Muscle layer of colon (tissue), 2 donors: Measurements from ENCODE around the gene TCF7L2.

ENCODE experiments used
- H3K27ac ChIP-seq: one replicate; pipeline ENCODE4 v1.7.0; 2013; ENCODE audit warnings: low read depth, mild to moderate bottlenecking, low read length, moderate library complexity
- H3K27me3 ChIP-seq, 2 donors: one replicate each; pipeline ENCODE4 v1.7.0; 2013; ENCODE audit warnings: low read length in 2 of 2, mild to moderate bottlenecking in 2 of 2; ENCODE audit not compliant: insufficient read depth in 2 of 2, control insufficient read depth in 1 of 2
- H3K36me3 ChIP-seq: one replicate; pipeline ENCODE4 v1.7.0; 2013; ENCODE audit warnings: mild to moderate bottlenecking, low read length; ENCODE audit not compliant: insufficient read depth
- H3K4me1 ChIP-seq: one replicate; pipeline ENCODE4 v1.7.0; 2013; ENCODE audit warnings: mild to moderate bottlenecking, low read length; ENCODE audit not compliant: insufficient read depth
- H3K4me3 ChIP-seq, 2 donors: one replicate each; pipeline ENCODE4 v1.7.0; 2013; ENCODE audit warnings: low read length in 2 of 2, low read depth in 1 of 2, mild to moderate bottlenecking in 1 of 2, moderate library complexity in 1 of 2
- H3K9ac ChIP-seq: one replicate; pipeline ENCODE4 v1.7.0; 2013; ENCODE audit warnings: low read length
- H3K9me3 ChIP-seq: one replicate; pipeline ENCODE4 v1.7.0; 2013; ENCODE audit warnings: mild to moderate bottlenecking, low read length
- donor health status: abdominal sarcoma.
- donor health status: Adenocarcinoma of cecum.

Gene TCF7L2

GRCh38 chr10:113019692-113020474 lies 69.8 kb downstream of the TCF7L2 start:
- Histone ChIP-seq H3K9ac (no peak overlapping the region), H3K9me3 (no peaks in the 10 kb centered on the region), H3K27ac (no peak overlapping the region), H3K36me3 (no peaks in the 10 kb centered on the region), H3K4me3 (peak overlapping the region in 1 of 2 donors; percentile 10), H3K4me1 (peaks cover 59% of the 10 kb centered on the region), H3K27me3 (no peaks in the 10 kb centered on the region)

DNA sequence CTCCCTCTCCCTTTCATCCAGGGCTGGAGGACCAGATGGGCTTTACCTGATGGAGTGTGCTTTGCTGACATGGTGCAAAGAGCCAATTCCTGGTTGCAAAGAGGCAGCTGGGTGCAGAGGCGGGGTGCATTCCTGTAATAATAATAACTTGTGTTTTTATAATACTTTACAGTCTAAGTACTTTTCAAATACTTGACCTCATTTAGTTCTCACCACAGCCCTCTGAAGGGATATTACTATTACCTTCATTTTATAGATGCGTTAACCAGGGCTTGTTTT lies 70.4 kb downstream of the TCF7L2 start:
- peaks cover 59% of the 10 kb centered on the region for H3K4me1 ChIP-seq
- H3K9me3 ChIP-seq: no peaks in the 10 kb centered on the region
- no peaks in the 10 kb centered on the region for H3K36me3 ChIP-seq
- peak overlapping the region in 1 of 2 donors; percentile 10 for H3K4me3 ChIP-seq
- H3K9ac ChIP-seq: no peak overlapping the region
- H3K27me3 ChIP-seq: no peaks in the 10 kb centered on the region
- no peak overlapping the region for H3K27ac ChIP-seq

DNA sequence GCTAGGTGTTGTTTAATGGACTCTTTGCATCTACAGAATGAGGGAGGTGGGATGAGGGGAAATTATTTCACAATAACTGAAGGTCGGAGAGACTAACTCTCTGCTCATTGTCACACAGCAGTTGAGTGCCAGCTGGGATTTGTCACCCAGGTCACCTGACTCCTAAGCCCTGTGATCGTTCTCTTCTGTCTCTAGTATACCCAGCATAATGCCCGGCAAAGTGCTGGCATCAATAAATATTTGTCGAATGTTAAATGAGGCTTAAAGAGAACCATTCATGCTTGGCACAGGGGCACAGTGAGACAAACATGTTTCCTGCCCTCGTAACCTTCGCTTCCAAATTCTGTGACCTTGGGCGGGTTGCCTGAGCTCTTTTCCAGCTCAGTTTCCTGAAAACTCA lies 70.8 kb downstream of the TCF7L2 start:
- Histone ChIP-seq H3K27ac (peak overlapping the region; percentile 30), H3K4me1 (peaks cover 59% of the 10 kb centered on the region), H3K9me3 (no peaks in the 10 kb centered on the region), H3K9ac (no peak overlapping the region), H3K4me3 (no peak overlapping the region), H3K27me3 (no peaks in the 10 kb centered on the region), H3K36me3 (no peaks in the 10 kb centered on the region)

- Histone ChIP-seq H3K27ac (peak overlapping the region; percentile 30), H3K36me3 (no peaks in the 10 kb centered on the region), H3K4me1 (peaks cover 61% of the 10 kb centered on the region), H3K9me3 (no peaks in the 10 kb centered on the region), H3K4me3 (no peak overlapping the region), H3K27me3 (no peaks in the 10 kb centered on the region), H3K9ac (no peak overlapping the region)
These were observed 71.4 kb downstream of the TCF7L2 start for GRCh38 chr10:113021268-113022040.

GRCh38 chr10:113022265-113022664 lies 72.2 kb downstream of the TCF7L2 start:
- H3K4me3 ChIP-seq: no peak overlapping the region
- H3K27me3 ChIP-seq: no peaks in the 10 kb centered on the region
- no peak overlapping the region for H3K27ac ChIP-seq
- H3K9ac ChIP-seq: no peak overlapping the region
- H3K9me3 ChIP-seq: no peaks in the 10 kb centered on the region
- peaks cover 61% of the 10 kb centered on the region for H3K4me1 ChIP-seq
- no peaks in the 10 kb centered on the region for H3K36me3 ChIP-seq

GRCh38 chr10:113023017-113023416 lies 73.0 kb downstream of the TCF7L2 start:
- no peak overlapping the region for H3K4me3 ChIP-seq
- no peak overlapping the region for H3K9ac ChIP-seq
- peaks cover 61% of the 10 kb centered on the region for H3K4me1 ChIP-seq
- no peaks in the 10 kb centered on the region for H3K27me3 ChIP-seq
- H3K36me3 ChIP-seq: no peaks in the 10 kb centered on the region
- no peaks in the 10 kb centered on the region for H3K9me3 ChIP-seq
- H3K27ac ChIP-seq: no peak overlapping the region

DNA sequence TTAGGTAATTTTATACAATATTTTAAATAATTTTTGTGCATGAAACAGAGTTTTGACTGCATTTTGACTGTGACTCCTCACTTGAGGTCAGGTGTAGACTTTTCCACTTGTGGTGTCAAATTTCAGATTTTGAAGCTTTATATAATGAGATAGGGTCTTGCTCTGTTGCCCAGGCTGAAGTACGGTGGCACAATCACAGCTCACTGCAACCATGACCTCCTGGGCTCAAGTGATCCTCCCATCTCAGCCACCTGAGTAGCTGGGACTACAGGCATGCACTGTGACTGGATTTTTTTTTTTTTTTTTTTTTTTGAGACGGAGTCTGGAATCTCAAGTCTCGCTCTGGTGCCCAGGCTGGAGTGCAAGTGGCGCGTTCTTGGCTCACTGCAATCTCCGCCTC lies 74.9 kb downstream of the TCF7L2 start:
- H3K4me3 ChIP-seq: no peak overlapping the region
- H3K4me1 ChIP-seq: peaks cover 58% of the 10 kb centered on the region
- H3K9me3 ChIP-seq: no peaks in the 10 kb centered on the region
- H3K27me3 ChIP-seq: no peaks in the 10 kb centered on the region
- no peak overlapping the region for H3K9ac ChIP-seq
- no peak overlapping the region for H3K27ac ChIP-seq
- H3K36me3 ChIP-seq: no peaks in the 10 kb centered on the region

DNA sequence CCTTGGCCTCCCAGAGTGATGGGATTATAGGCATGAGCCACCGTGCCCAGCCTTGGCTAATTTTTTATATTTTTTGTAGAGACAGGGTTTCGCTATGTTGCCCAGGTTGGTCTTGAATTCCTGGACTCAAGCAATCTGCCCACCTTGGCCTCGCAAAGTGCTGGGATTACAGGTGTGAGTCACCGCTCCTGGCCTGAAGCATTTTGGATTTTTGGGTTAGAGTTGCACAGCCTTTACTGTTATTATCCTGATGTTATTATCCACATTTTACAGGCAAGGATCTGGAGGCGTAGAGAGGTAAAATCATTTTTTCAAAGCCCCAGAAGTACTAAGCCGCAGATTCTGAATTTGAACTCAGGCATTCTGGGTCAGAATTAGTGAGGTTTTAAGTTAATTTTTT lies 75.4 kb downstream of the TCF7L2 start:
- no peaks in the 10 kb centered on the region for H3K27me3 ChIP-seq
- no peak overlapping the region for H3K4me3 ChIP-seq
- H3K27ac ChIP-seq: no peak overlapping the region
- H3K36me3 ChIP-seq: no peaks in the 10 kb centered on the region
- no peaks in the 10 kb centered on the region for H3K9me3 ChIP-seq
- H3K9ac ChIP-seq: no peak overlapping the region
- peaks cover 55% of the 10 kb centered on the region for H3K4me1 ChIP-seq

DNA sequence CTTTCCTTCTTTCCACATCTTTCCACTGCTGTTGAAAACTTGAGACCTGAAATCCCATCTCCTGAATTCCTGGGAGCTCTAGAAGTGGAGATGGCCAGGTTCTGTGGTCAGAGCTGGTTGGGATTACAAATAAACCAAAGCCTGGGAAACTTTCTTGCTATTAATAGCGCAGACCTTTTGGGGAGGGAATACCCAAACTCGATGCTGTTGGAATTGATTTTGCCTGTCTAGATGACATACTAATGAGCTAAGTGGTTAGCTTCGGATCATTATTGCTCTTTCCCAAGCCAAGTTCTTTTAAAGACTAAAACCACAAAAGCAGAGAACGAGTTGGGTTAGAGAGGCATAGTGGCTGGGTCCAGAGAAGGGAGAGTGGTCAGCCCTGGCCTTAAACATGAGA lies 76.6 kb downstream of the TCF7L2 start:
- no peak overlapping the region for H3K9ac ChIP-seq
- H3K27ac ChIP-seq: no peak overlapping the region
- peaks cover 50% of the 10 kb centered on the region for H3K4me1 ChIP-seq
- H3K4me3 ChIP-seq: no peak overlapping the region
- H3K27me3 ChIP-seq: no peaks in the 10 kb centered on the region
- H3K36me3 ChIP-seq: no peaks in the 10 kb centered on the region
- H3K9me3 ChIP-seq: no peaks in the 10 kb centered on the region

DNA sequence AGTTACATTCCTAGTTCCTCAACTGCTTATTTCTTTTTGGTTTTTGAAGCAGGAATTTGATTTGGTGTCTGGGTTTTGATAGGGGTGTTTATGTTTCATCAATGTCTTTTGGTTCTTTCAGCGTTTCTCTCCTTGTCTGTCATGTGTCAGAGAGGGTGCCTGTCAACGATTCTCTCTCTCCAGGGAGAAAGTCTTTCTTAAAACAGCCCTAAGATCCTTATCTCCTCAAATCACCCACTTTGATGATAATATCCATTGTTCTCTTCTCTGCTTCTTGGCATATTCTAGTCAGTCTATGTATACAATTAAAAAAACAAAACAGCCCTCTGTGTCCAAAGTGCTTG lies 77.2 kb downstream of the TCF7L2 start:
- Histone ChIP-seq H3K4me1 (peaks cover 44% of the 10 kb centered on the region), H3K9me3 (no peaks in the 10 kb centered on the region), H3K9ac (no peak overlapping the region), H3K4me3 (no peak overlapping the region), H3K27me3 (no peaks in the 10 kb centered on the region), H3K36me3 (no peaks in the 10 kb centered on the region), H3K27ac (no peak overlapping the region)

DNA sequence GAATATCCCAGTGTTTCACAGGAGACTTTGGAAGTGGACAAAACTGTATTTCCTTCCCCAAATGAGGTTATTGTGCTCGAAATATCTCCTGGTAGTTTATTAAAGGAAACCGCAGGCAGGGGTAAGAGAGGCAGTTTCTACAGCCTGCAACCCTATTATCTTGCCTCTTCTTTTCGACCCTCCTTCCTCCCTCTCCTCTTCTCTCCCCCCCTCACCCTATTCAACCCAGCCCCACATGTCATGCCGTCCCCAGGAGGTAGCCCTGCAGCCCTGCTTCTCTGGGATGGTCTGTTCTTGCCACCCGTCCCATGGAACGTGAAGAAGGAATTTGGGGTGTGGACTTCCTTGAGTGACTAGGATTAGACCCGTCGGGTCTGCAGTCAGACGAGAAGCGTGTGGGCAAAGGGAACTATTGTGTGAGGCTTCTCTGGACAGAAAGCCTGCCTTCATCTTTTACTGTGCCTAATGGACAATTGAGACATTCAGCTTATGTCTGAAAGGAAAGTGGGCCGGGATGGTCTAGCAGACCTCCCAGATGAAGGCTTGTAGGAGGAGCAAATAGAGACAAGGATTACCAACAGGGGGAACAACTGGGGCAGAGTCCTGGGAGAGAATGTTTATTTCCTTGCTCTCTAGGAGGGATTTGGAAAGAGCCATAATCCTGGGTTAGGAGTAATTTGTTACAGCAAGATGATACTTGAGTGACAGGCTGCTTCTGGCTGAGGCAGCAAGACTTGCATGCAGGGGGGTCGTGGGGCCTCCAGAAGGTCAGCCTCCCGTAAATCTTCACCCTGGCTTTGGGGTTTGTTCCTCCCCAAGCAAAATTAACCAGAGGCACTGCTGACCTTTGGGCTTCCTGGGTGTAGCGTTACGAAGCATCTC lies 77.8 kb downstream of the TCF7L2 start:
- H3K27ac ChIP-seq: no peak overlapping the region
- no peaks in the 10 kb centered on the region for H3K27me3 ChIP-seq
- no peak overlapping the region for H3K4me3 ChIP-seq
- peaks cover 40% of the 10 kb centered on the region for H3K4me1 ChIP-seq
- H3K9me3 ChIP-seq: no peaks in the 10 kb centered on the region
- H3K36me3 ChIP-seq: no peaks in the 10 kb centered on the region
- no peak overlapping the region for H3K9ac ChIP-seq
